Suprapubic skin (tissue), 4 donors: ENCODE measurements around the gene CGNL1.

Source experiments
- CTCF ChIP-seq, 2 donors: fragments of 200-600 bp in 1 of 2; fragments of 450-650 bp in 1 of 2; sonication (generic) in 1 of 2; IDR thresholded peaks; one replicate each; pipeline ENCODE4 v1.5.1; 2016 to 2019; ENCODE audit warnings: antibody characterized with exemption in 2 of 2, mild to moderate bottlenecking in 1 of 2, moderate library complexity in 1 of 2
- POLR2A ChIP-seq, 2 donors: fragments of 450-650 bp; IDR thresholded peaks; one replicate each; pipeline ENCODE4 v1.6.1; 2017; ENCODE audit warnings: antibody characterized with exemption in 2 of 2, mild to moderate bottlenecking in 2 of 2, moderate library complexity in 2 of 2
- POLR2AphosphoS5 ChIP-seq, 3 donors: sonication (generic); formaldehyde crosslinking; IDR thresholded peaks; one replicate each; pipeline ENCODE4 v1.6.1; 2017; ENCODE audit warnings: antibody characterized with exemption in 3 of 3

GRCh38 chr15:57597431-57597830 is 221.1 kb downstream of the CGNL1 start:
- TF ChIP-seq CTCF (IDR thresholded peaks at IDR 0.05) (no peak), POLR2A (IDR thresholded peaks at IDR 0.05) (no peak), POLR2AphosphoS5 (IDR thresholded peaks at IDR 0.05) (no peak)
